ENCODE results near the gene SLC44A4. TPM values are rescaled to one million over a fixed set of nuclear protein-coding genes. Genes with fewer than 3 reads are reported as not detected.
"Not testable (repeated sequence)": the region's sequence is repeated elsewhere in the genome, so short reads cannot be mapped to it uniquely, and the experiment has no call there.

SLC44A4 gene
- polyA plus RNA-seq, 3 donors, result 40.7 to 82.8 (median 51.9) TPM

DNA sequence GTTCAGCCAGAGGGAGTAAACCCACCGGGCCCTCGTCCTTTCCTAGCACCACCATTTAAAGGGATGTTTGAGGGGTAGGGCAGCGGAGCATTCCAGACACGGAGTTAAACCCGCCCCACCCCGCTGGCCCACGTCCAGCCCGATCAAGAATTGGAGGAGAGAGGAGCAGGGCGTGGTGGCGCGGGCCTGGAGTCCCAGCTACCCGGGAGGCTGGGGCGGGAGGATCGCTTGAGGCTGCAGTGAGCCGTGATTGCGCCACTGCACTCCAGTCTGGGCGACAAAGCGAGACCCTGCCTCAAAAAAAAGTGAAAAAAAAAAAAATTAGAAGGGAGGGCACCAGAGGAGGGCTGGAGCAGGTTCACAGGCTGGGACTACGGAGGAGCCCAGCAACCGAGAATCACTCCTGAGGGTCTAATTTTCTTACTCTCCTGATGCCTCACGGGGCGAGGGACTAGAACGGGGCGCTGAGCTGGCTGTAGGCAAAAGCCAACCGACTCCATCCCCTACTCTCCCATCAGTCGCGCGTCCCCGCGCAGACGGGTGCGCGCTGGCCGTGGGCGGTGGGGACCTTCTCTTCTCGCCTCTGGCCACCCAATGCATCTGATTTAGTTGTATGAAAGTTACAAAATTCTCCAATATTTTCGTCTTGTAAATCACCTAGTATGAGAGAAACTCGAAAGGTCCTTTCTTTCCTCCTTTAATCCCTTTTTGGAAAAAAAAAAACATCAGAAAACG, 57.3 kb downstream of the SLC44A4 start:
- DNase-seq (ENCODE audit: extremely low read depth in 1 of 11, low read depth in 9 of 11, low spot score in 4 of 11), result peak in 2 of 11 donors; percentile 59 to 73

DNA sequence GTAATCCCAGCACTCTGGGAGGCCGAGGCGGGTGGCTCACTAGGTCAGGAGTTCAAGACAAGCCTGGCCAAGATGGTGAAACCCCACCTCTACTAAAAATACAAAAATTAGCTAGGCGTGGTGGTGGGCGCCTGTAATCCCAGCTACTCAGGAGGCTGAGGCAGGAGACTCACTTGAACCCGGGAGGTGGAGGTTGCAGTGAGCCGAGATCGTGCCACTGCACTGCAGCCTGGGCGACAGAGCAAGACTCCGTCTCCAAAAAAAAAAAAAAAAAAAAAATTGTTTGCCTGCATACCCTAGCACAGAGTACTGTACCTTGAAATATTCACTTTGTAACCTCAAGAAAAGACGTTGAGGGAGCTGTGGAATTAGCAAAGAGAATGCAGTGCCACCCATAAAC, 58.4 kb downstream of the SLC44A4 start:
- not testable (repeated sequence) for DNase-seq (ENCODE audit: extremely low read depth in 1 of 11, low read depth in 9 of 11, low spot score in 4 of 11)

DNA sequence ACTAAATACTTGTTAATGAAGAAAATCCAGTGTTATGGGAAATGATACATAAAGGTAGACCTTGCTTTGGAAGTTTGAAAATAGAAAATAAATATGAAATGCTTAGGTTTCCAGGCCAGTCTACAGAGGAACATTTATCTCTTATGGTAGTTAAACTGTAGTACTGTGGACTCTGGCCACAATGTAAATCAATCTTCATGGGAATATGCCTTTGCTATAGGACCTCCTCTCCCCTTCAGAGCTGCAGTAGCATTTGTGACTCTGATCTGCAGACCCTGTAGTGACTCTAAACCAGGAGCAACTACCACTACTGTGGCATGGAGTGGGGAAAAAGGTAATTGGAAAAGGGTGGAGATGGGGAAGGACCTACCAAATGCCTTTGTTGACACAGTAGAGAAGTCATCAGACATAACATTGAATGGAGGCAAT, 58.9 kb downstream of the SLC44A4 start:
- no peak for DNase-seq (ENCODE audit: extremely low read depth in 1 of 11, low read depth in 9 of 11, low spot score in 4 of 11)

DNA sequence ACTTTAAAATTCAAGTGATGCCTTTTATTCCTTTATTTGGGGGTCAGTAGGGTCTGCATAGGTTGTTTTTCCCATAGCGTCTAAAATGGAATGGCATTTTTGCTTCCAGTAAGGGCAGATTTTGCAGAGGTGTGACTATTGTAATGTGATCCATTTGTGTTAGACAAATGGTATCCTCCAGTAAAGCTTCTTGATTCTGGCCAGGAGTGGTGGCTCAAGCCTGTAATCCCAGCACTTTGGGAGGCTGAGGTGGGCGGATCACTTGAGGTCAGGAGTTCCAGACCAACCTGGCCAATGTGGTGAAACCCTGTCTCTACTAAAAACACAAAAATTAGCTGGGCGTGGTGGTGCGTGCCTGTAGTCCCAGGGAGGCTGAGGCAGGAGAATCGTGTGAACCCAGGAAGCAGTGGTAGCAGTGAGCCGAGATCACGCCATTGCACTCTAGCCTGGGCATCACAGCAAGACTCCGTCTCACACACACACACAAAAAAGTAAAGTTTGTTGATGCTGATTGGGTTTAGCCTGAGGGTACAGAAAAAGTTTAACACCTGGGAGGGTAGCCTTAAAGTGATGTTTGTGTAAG, 60.8 kb downstream of the SLC44A4 start:
- not testable (repeated sequence) for DNase-seq (ENCODE audit: extremely low read depth in 1 of 11, low read depth in 9 of 11, low spot score in 4 of 11)

DNA sequence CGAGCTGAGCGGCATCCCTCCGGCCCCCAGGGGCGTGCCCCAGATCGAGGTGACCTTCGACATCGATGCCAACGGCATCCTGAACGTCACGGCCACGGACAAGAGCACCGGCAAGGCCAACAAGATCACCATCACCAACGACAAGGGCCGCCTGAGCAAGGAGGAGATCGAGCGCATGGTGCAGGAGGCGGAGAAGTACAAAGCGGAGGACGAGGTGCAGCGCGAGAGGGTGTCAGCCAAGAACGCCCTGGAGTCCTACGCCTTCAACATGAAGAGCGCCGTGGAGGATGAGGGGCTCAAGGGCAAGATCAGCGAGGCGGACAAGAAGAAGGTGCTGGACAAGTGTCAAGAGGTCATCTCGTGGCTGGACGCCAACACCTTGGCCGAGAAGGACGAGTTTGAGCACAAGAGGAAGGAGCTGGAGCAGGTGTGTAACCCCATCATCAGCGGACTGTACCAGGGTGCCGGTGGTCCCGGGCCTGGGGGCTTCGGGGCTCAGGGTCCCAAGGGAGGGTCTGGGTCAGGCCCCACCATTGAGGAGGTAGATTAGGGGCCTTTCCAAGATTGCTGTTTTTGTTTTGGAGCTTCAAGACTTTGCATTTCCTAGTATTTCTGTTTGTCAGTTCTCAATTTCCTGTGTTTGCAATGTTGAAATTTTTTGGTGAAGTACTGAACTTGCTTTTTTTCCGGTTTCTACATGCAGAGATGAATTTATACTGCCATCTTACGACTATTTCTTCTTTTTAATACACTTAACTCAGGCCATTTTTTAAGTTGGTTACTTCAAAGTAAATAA, 61.5 kb downstream of the SLC44A4 start:
- DNase-seq (ENCODE audit: extremely low read depth in 1 of 11, low read depth in 9 of 11, low spot score in 4 of 11), result not testable (repeated sequence)

DNA sequence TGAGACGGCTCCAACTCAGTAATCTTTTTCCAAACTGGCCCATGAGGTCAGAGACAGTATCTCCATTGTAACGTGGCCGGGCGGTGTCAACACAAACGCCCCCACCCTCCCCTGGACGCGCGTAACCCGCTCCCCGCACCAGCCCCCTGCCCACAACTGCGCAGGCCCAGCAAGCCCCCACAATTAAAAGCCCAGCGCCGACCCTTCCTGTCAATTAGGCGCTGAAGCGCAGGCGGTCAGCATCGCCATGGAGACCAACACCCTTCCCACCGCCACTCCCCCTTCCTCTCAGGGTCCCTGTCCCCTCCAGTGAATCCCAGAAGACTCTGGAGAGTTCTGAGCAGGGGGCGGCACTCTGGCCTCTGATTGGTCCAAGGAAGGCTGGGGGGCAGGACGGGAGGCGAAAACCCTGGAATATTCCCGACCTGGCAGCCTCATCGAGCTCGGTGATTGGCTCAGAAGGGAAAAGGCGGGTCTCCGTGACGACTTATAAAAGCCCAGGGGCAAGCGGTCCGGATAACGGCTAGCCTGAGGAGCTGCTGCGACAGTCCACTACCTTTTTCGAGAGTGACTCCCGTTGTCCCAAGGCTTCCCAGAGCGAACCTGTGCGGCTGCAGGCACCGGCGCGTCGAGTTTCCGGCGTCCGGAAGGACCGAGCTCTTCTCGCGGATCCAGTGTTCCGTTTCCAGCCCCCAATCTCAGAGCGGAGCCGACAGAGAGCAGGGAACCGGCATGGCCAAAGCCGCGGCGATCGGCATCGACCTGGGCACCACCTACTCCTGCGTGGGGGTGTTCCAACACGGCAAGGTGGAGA, 63.6 kb downstream of the SLC44A4 start, which contains the start of the genes HSPA1A and HSPA1L:
TSS of gene HSPA1A (plus strand) at position 519 of the 814 bp plus-strand sequence. CDS start at position 733, 214 bp downstream.
TSS of gene HSPA1L (minus strand) at position 259 of the 814 bp plus-strand sequence. CDS start 3,311 bp downstream, outside the sequence.
- peak; percentile 91 to 98 (median 94) for DNase-seq (ENCODE audit: extremely low read depth in 1 of 11, low read depth in 9 of 11, low spot score in 4 of 11)

DNA sequence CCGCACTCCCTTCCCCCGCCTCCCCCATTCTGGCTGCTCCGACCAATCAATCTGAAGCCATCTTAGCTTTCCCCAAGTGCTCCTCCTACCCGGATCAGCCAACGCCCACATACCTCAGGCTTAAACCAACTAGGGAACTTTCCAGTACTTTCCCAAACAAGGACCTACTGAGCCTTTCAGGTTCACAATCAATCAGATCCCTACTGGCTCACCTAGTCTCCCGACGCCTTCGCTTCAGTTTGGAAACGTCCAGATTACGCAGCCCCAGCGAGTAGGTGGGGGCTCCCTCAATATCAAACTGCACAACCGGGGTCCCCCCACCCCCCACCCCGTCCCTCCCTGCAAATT, 64.1 kb downstream of the SLC44A4 start:
- DNase-seq (ENCODE audit: extremely low read depth in 1 of 11, low read depth in 9 of 11, low spot score in 4 of 11), result peak in 9 of 11 donors; percentile 85 to 98 (median 95)

DNA sequence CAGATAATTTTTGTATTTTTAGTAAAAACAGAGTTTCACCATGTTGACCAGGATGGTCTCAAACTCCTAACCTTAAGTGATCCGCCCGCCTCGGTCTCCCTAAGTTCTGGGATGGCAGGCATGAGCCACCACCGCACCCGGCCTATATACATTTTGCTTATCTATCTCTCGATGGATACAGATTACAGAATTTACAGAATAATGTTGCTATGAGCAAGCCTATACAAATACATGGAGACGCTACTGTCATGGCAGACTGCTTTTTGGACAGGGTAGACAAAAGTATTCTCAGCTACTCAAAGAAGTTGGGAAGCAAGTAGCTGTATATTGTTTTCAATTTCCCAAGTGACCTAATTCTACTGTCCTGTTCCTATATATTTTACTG, 65.3 kb downstream of the SLC44A4 start:
- no peak for DNase-seq (ENCODE audit: extremely low read depth in 1 of 11, low read depth in 9 of 11, low spot score in 4 of 11)

Other genes with a start within 250 kb of the SLC44A4 start
- gene BAG6, start 226.3 kb downstream of the SLC44A4 start, polyA plus RNA-seq (ENCODE audit: insufficient read length in 3 of 3), result 100 to 1,000 TPM; 243 to 263 (median 257) TPM
- gene APOM, start 223.1 kb downstream of the SLC44A4 start, polyA plus RNA-seq (ENCODE audit: insufficient read length in 3 of 3), result 100 to 1,000 TPM; 105 to 114 (median 110) TPM
- gene C6orf47, start 218.2 kb downstream of the SLC44A4 start, polyA plus RNA-seq (ENCODE audit: insufficient read length in 3 of 3), result 10 to 100 TPM; 17.3 to 22.9 (median 18.4) TPM
- gene GPANK1, start 214.0 kb downstream of the SLC44A4 start, polyA plus RNA-seq (ENCODE audit: insufficient read length in 3 of 3), result 10 to 100 TPM; 28.1 to 33.1 (median 29.9) TPM
- 100 to 1,000 TPM; 232 to 252 (median 246) TPM for gene CSNK2B, start 212.9 kb downstream of the SLC44A4 start, polyA plus RNA-seq (ENCODE audit: insufficient read length in 3 of 3)
- 10 to 100 TPM; 22.8 to 30.6 (median 25.3) TPM for gene LY6G5B, start 209.0 kb downstream of the SLC44A4 start, polyA plus RNA-seq (ENCODE audit: insufficient read length in 3 of 3)
- gene LY6G5C, start 197.9 kb downstream of the SLC44A4 start, polyA plus RNA-seq (ENCODE audit: insufficient read length in 3 of 3), result 1 to 10 TPM; 2.4 to 3.5 (median 3.4) TPM
- gene ABHD16A, start 175.7 kb downstream of the SLC44A4 start, polyA plus RNA-seq (ENCODE audit: insufficient read length in 3 of 3), result 10 to 100 TPM; 52.4 to 70.9 (median 61.6) TPM
- 1 to 10 TPM in 1 of 3 donors, under 1 TPM in 2; 0.44 to 1.2 (median 0.73) TPM for gene LY6G6F, start 172.1 kb downstream of the SLC44A4 start, polyA plus RNA-seq (ENCODE audit: insufficient read length in 3 of 3)
- under 1 TPM in 1 of 3 donors, not detected in 2; 0.20 TPM for gene LY6G6D, start 163.6 kb downstream of the SLC44A4 start, polyA plus RNA-seq (ENCODE audit: insufficient read length in 3 of 3)
- gene LY6G6C, start 157.3 kb downstream of the SLC44A4 start, polyA plus RNA-seq (ENCODE audit: insufficient read length in 3 of 3), result under 1 TPM in 2 of 3 donors, not detected in 1; 0.26 to 0.41 TPM
- 1 to 10 TPM; 1.6 TPM for gene MPIG6B, start 155.6 kb downstream of the SLC44A4 start, polyA plus RNA-seq (ENCODE audit: insufficient read length in 3 of 3)
- gene DDAH2, start 149.7 kb downstream of the SLC44A4 start, polyA plus RNA-seq (ENCODE audit: insufficient read length in 3 of 3), result 100 to 1,000 TPM; 152 to 237 (median 188) TPM
- 100 to 1,000 TPM; 268 to 296 (median 292) TPM for gene CLIC1, start 142.5 kb downstream of the SLC44A4 start, polyA plus RNA-seq (ENCODE audit: insufficient read length in 3 of 3)
- gene MSH5, start 139.0 kb downstream of the SLC44A4 start, polyA plus RNA-seq (ENCODE audit: insufficient read length in 3 of 3), result 10 to 100 TPM; 21.4 to 59.0 (median 22.1) TPM
- gene SAPCD1, start 116.3 kb downstream of the SLC44A4 start, polyA plus RNA-seq (ENCODE audit: insufficient read length in 3 of 3), result 10 to 100 TPM in 2 of 3 donors, 1 to 10 TPM in 1; 6.8 to 17.2 (median 10.0) TPM
- 10 to 100 TPM in 1 of 3 donors, 1 to 10 TPM in 2; 7.3 to 13.9 (median 8.5) TPM for gene VWA7, start 101.7 kb downstream of the SLC44A4 start, polyA plus RNA-seq (ENCODE audit: insufficient read length in 3 of 3)
- 10 to 100 TPM; 58.7 to 72.2 (median 61.2) TPM for gene VARS1, start 83.2 kb downstream of the SLC44A4 start, polyA plus RNA-seq (ENCODE audit: insufficient read length in 3 of 3)
- 10 to 100 TPM; 72.1 to 90.4 (median 82.4) TPM for gene LSM2, start 72.0 kb downstream of the SLC44A4 start, polyA plus RNA-seq (ENCODE audit: insufficient read length in 3 of 3)
- 1 to 10 TPM; 3.3 to 5.0 (median 4.0) TPM for gene HSPA1L, start 63.7 kb downstream of the SLC44A4 start, polyA plus RNA-seq (ENCODE audit: insufficient read length in 3 of 3)
- 100 to 1,000 TPM in 2 of 3 donors, 10 to 100 TPM in 1; 84.4 to 121 (median 116) TPM for gene HSPA1A, start 63.5 kb downstream of the SLC44A4 start, polyA plus RNA-seq (ENCODE audit: insufficient read length in 3 of 3)
- 100 to 1,000 TPM; 119 to 167 (median 142) TPM for gene HSPA1B, start 51.3 kb downstream of the SLC44A4 start, polyA plus RNA-seq (ENCODE audit: insufficient read length in 3 of 3)
- 10 to 100 TPM; 74.6 to 79.3 (median 78.1) TPM for gene NEU1, start 16.2 kb downstream of the SLC44A4 start, polyA plus RNA-seq (ENCODE audit: insufficient read length in 3 of 3)
- gene EHMT2, start 18.7 kb upstream of the SLC44A4 start, polyA plus RNA-seq (ENCODE audit: insufficient read length in 3 of 3), result 10 to 100 TPM; 74.6 to 98.4 (median 83.9) TPM
- 10 to 100 TPM; 23.4 to 35.5 (median 23.6) TPM for gene ZBTB12, start 23.1 kb upstream of the SLC44A4 start, polyA plus RNA-seq (ENCODE audit: insufficient read length in 3 of 3)
- gene C2, start 48.7 kb upstream of the SLC44A4 start, polyA plus RNA-seq (ENCODE audit: insufficient read length in 3 of 3), result 1 to 10 TPM; 3.0 to 4.2 (median 4.0) TPM
- 1 to 10 TPM; 5.2 to 8.7 (median 6.6) TPM for gene CFB, start 67.1 kb upstream of the SLC44A4 start, polyA plus RNA-seq (ENCODE audit: insufficient read length in 3 of 3)
- gene NELFE, start 80.0 kb upstream of the SLC44A4 start, polyA plus RNA-seq (ENCODE audit: insufficient read length in 3 of 3), result 100 to 1,000 TPM in 1 of 3 donors, 10 to 100 TPM in 2; 89.5 to 103 (median 91.3) TPM
- gene SKIC2, start 80.2 kb upstream of the SLC44A4 start, polyA plus RNA-seq (ENCODE audit: insufficient read length in 3 of 3), result 10 to 100 TPM; 42.3 to 49.0 (median 47.7) TPM
- 10 to 100 TPM; 22.1 to 32.3 (median 31.7) TPM for gene DXO, start 93.1 kb upstream of the SLC44A4 start, polyA plus RNA-seq (ENCODE audit: insufficient read length in 3 of 3)
- 10 to 100 TPM; 15.7 to 22.4 (median 22.4) TPM for gene C4A, start 103.1 kb upstream of the SLC44A4 start, polyA plus RNA-seq (ENCODE audit: insufficient read length in 3 of 3)
- 10 to 100 TPM; 17.4 to 23.3 (median 22.1) TPM for gene C4B, start 135.8 kb upstream of the SLC44A4 start, polyA plus RNA-seq (ENCODE audit: insufficient read length in 3 of 3)
- 1 to 10 TPM in 1 of 3 donors, under 1 TPM in 2; 0.24 to 1.0 (median 0.29) TPM for gene CYP21A2, start 159.4 kb upstream of the SLC44A4 start, polyA plus RNA-seq (ENCODE audit: insufficient read length in 3 of 3)
- gene TNXB, start 230.3 kb upstream of the SLC44A4 start, polyA plus RNA-seq (ENCODE audit: insufficient read length in 3 of 3), result 1 to 10 TPM; 3.4 to 7.9 (median 6.1) TPM
- gene ATF6B, start 249.2 kb upstream of the SLC44A4 start, polyA plus RNA-seq (ENCODE audit: insufficient read length in 3 of 3), result 100 to 1,000 TPM in 1 of 3 donors, 10 to 100 TPM in 2; 87.2 to 104 (median 92.0) TPM

All from renal cortex interstitium (tissue), 11 donors.